NCI-H1436 (cell line): ENCODE measurements around the gene KRT75.

Source experiments
- DNase-seq: peaks from one replicate; lab custom pipeline; 2025; lab: John Stamatoyannopoulos, UW

Gene KRT75

GRCh38 chr12:52439845-52440244 is 5.7 kb upstream of the KRT75 start:
- no peak for DNase-seq

GRCh38 chr12:52439420-52439819 is 5.2 kb upstream of the KRT75 start:
- DNase-seq = no peak

- DNase-seq = no peak
Observed at GRCh38 chr12:52438305-52439301, 4.4 kb upstream of the KRT75 start.

- no peak for DNase-seq
Observed at GRCh38 chr12:52437508-52437907, 3.3 kb upstream of the KRT75 start.

GRCh38 chr12:52436828-52437474 is 2.8 kb upstream of the KRT75 start:
- DNase-seq = no peak

GRCh38 chr12:52436000-52436827 is 2.0 kb upstream of the KRT75 start:
- DNase-seq = no peak

GRCh38 chr12:52435659-52435999 is 1.5 kb upstream of the KRT75 start:
- no peak for DNase-seq

GRCh38 chr12:52434760-52435530 is 774 bp upstream of the KRT75 start:
- DNase-seq = no peak

GRCh38 chr12:52433501-52434080 is 580 bp downstream of the KRT75 start:
- no peak for DNase-seq

GRCh38 chr12:52432559-52433207 is 1.5 kb downstream of the KRT75 start:
- DNase-seq = no peak

- DNase-seq = no peak
Observed at GRCh38 chr12:52428121-52428520, 6.0 kb downstream of the KRT75 start.

GRCh38 chr12:52427083-52427482 is 7.1 kb downstream of the KRT75 start:
- DNase-seq = no peak

- DNase-seq = no peak
Observed at GRCh38 chr12:52426034-52426433, 8.1 kb downstream of the KRT75 start.

GRCh38 chr12:52425466-52425865 is 8.7 kb downstream of the KRT75 start:
- no peak for DNase-seq

GRCh38 chr12:52423661-52424500 is 10.3 kb downstream of the KRT75 start:
- DNase-seq = no peak

GRCh38 chr12:52423035-52423434 is 11.1 kb downstream of the KRT75 start:
- no peak for DNase-seq

- no peak for DNase-seq
Observed at GRCh38 chr12:52419656-52420055, 14.5 kb downstream of the KRT75 start.

GRCh38 chr12:52418576-52419110 is 15.5 kb downstream of the KRT75 start:
- no peak for DNase-seq

GRCh38 chr12:52417740-52418139 is 16.4 kb downstream of the KRT75 start:
- DNase-seq = peak; percentile 86

- DNase-seq = no peak
Observed at GRCh38 chr12:52416795-52417194, 17.4 kb downstream of the KRT75 start.
